ENCODE data around the gene LYPD5. TPM values are rescaled to one million over a fixed set of nuclear protein-coding genes. Genes with fewer than 3 reads are reported as not detected.
A peak's percentile ranks its signal among the peaks of the same experiment; 100 is the strongest.

LYPD5 gene
- total and polyA plus RNA-seq, 2 of the 13 experiments (the other 11 are each of a cell fraction or from before 2014, with no cell fraction given), result not detected

- POLR2A ChIA-PET, result interaction anchor here (0.7 to 1.6 kb wide), 10 partner anchors 10 to 159 kb away, joined by 3 to 20 read pairs (median 4); partner anchors contain the start of gene IRGQ
- H3K79me2 ChIP-seq (ENCODE audit: insufficient read depth, low read length), result peaks cover 16% of the 10 kb centered on the region
- no peaks in the 10 kb centered on the region for H3K27me3 ChIP-seq (ENCODE audit: control insufficient read depth in 1 of 2, insufficient read depth in 2 of 2, low read length in 2 of 2)
- peaks cover 3 to 10% of the 10 kb centered on the region in 2 experiments; a peak in 4 of 5 replicates for H3K36me3 ChIP-seq (replicated peaks in 1 of 2; ENCODE audit: control insufficient read depth in 1 of 2, insufficient read depth in 2 of 2, low read length in 2 of 2)
- H3K9me3 ChIP-seq (ENCODE audit: low read length), result no peaks in the 10 kb centered on the region
- H2AFZ ChIP-seq (ENCODE audit: low read length), result no peak overlapping the region
- peaks cover 26% of the 10 kb centered on the region for H3K4me1 ChIP-seq (ENCODE audit: insufficient read depth, low read length)
- FAIRE-seq (no peak), ATAC-seq (peak; percentile 20; the same call in 1 of the 3 replicates), DNase-seq (ENCODE audit: low spot score) (no peak)
- CTCF ChIA-PET (ENCODE audit: low intra/inter-chr PET ratio, low total read pairs), result no interaction called here
- peak overlapping the region; percentile 90 for H3K9ac ChIP-seq (ENCODE audit: insufficient read depth, low read depth, low read length)
- in situ Hi-C loops (cut with HindIII; ENCODE audit: extremely low pct_ligation_motif_present, low pct_unique_long_range_greater_than_20kb) (no loop called here), intact Hi-C loops (cut with micrococcal nuclease; ENCODE audit: unreplicated experiment) (no loop called here)
- BruUV-seq (replicated peaks), result TSS peak; percentile 92
- 49% methylated on average over 26 of the region's 28 CpGs for WGBS (ENCODE audit: low lambda C conversion rate)
- H4K20me1 ChIP-seq (ENCODE audit: insufficient read depth, low read length), result no peaks in the 10 kb centered on the region
- peak overlapping the region; percentile 88 for H3K4me2 ChIP-seq (ENCODE audit: low read depth, low read length)
- peak overlapping the region; percentile 66 to 83 (median 67); a peak in 5 of 6 replicates for H3K4me3 ChIP-seq (replicated peaks in 1 of 3; ENCODE audit: insufficient read depth in 1 of 3, low read depth in 2 of 3, low read length in 3 of 3)
- peak overlapping the region; percentile 93 for H3K27ac ChIP-seq (ENCODE audit: extremely low read length, insufficient read depth, low read length)
- TF ChIP-seq DR1 (CRISPR knock-in tag; IDR thresholded peaks at IDR 0.05), result 0 out of 2 replicates have a peak, but pooled peaks have one; percentile 6
- no peak for TF ChIP-seq PAWR (CRISPR knock-in tag; IDR thresholded peaks at IDR 0.05; ENCODE audit: borderline replicate concordance)
- TF ChIP-seq ZNF331 (CRISPR knock-in tag; IDR thresholded peaks at IDR 0.05), result 0 out of 2 replicates have a peak, but pooled peaks have one; percentile 1
- TF ChIP-seq CAMTA2 (CRISPR knock-in tag; IDR thresholded peaks at IDR 0.05; ENCODE audit: borderline replicate concordance), result 0 out of 2 replicates have a peak, but pooled peaks have one; percentile 29
- no peak for TF ChIP-seq SOX5 (CRISPR knock-in tag; IDR thresholded peaks at IDR 0.05; ENCODE audit: borderline replicate concordance)
- TF ChIP-seq PCBP1 (IDR thresholded peaks at IDR 0.05; ENCODE audit: borderline replicate concordance, low read depth, low read length), result 0 out of 2 replicates have a peak, but pooled peaks have one; percentile 8
- no peak for TF ChIP-seq ZNF576 (CRISPR knock-in tag; IDR thresholded peaks at IDR 0.05)
- TF ChIP-seq SAFB2 (CRISPR knock-in tag; IDR thresholded peaks at IDR 0.05; ENCODE audit: borderline replicate concordance, low read depth), result 0 out of 2 replicates have a peak, but pooled peaks have one; percentile 2
- TF ChIP-seq ZFP36L2 (CRISPR knock-in tag; IDR thresholded peaks at IDR 0.05), result no peak
- TF ChIP-seq ZNF703 (CRISPR knock-in tag; IDR thresholded peaks at IDR 0.05; ENCODE audit: borderline replicate concordance), result no peak
- TF ChIP-seq ZBTB1 (CRISPR knock-in tag; IDR thresholded peaks at IDR 0.05; ENCODE audit: borderline replicate concordance), result no peak
- TF ChIP-seq KMT2B (CRISPR knock-in tag; IDR thresholded peaks at IDR 0.05), result 0 out of 2 replicates have a peak, but pooled peaks have one; percentile 0
- TF ChIP-seq HMG20B (CRISPR knock-in tag; conservative IDR thresholded peaks at IDR 0.05), result no peak
- no peak for TF ChIP-seq SIX4 (CRISPR knock-in tag; IDR thresholded peaks at IDR 0.05)
- no peak for TF ChIP-seq PHF20 (CRISPR knock-in tag; IDR thresholded peaks at IDR 0.05)
- no peak for TF ChIP-seq PHB2 (IDR thresholded peaks at IDR 0.05; ENCODE audit: partially characterized antibody)
- TF ChIP-seq ZNF510 (CRISPR knock-in tag; IDR thresholded peaks at IDR 0.05; ENCODE audit: low read depth), result peak; percentile 29; the same call in 1 of the 2 replicates
- TF ChIP-seq ZNF10 (CRISPR knock-in tag; IDR thresholded peaks at IDR 0.05; ENCODE audit: borderline replicate concordance, low read depth), result no peak
- no peak for TF ChIP-seq CCDC6 (CRISPR knock-in tag; IDR thresholded peaks at IDR 0.05)
- no peak for TF ChIP-seq KDM4B (CRISPR knock-in tag; IDR thresholded peaks at IDR 0.05)
- TF ChIP-seq MBD4 (IDR thresholded peaks at IDR 0.05; ENCODE audit: borderline replicate concordance, low read length), result no peak
- TF ChIP-seq MED13 (CRISPR knock-in tag; IDR thresholded peaks at IDR 0.05), result no peak
- TF ChIP-seq THAP8 (CRISPR knock-in tag; IDR thresholded peaks at IDR 0.05; ENCODE audit: borderline replicate concordance), result no peak
- 0 out of 2 replicates have a peak, but pooled peaks have one; percentile 9 for TF ChIP-seq RBAK (CRISPR knock-in tag; IDR thresholded peaks at IDR 0.05)
- no peak for TF ChIP-seq ZNF589 (CRISPR knock-in tag; conservative IDR thresholded peaks at IDR 0.05)
These were observed 46.9 kb downstream of the LYPD5 start for GRCh38 chr19:43755256-43755801.

Data from HepG2 (cell line).